NAMALWA (cell line): ENCODE measurements around the gene ZNF747.

Source experiments
- DNase-seq: peaks from one replicate; pipeline ENCODE4 v3.0.0-alpha.2; 2015; ENCODE audit warnings: low spot score

Gene ZNF747

DNA sequence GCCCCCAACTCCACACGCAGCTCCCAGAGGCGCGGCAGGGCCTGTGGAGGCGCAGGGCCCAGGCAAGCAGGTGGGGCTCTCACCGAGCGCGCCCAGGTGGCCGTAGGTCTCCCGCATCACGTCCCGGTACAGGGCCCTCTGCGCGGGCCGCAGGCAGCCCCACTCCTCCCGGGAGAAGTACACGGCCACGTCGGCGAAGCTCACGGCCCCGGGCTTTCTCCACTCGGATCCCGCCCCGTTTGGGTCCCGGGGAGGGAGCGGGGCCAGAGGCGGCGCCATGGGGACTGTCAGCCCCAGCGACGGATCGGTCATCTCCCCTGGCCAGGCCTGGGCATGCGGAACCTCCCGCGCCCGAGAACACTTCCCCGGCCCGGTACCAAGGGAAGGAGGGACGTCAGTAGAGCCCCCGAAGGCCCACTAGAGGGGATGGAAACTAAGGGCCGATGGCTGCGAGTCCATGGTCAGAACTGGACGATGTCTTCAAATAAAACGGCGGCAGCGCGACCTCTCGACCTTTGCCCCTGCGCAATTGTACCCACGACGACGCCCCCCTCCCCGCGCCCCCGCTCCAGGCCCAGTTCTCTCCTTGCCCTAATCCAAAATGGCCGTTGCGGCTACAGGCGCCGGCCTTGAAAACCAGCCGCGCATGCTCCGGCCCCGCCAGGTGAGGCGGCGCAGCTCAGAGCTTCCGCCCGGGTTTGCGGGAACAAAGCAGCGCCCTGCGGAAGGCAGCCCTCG, at the start of gene ZNF747:
ZNF747 (minus strand) TSS at position 491 of the 738 bp plus-strand sequence; CDS start at position 312, 179 bp downstream.
- peak; percentile 87 for DNase-seq

DNA sequence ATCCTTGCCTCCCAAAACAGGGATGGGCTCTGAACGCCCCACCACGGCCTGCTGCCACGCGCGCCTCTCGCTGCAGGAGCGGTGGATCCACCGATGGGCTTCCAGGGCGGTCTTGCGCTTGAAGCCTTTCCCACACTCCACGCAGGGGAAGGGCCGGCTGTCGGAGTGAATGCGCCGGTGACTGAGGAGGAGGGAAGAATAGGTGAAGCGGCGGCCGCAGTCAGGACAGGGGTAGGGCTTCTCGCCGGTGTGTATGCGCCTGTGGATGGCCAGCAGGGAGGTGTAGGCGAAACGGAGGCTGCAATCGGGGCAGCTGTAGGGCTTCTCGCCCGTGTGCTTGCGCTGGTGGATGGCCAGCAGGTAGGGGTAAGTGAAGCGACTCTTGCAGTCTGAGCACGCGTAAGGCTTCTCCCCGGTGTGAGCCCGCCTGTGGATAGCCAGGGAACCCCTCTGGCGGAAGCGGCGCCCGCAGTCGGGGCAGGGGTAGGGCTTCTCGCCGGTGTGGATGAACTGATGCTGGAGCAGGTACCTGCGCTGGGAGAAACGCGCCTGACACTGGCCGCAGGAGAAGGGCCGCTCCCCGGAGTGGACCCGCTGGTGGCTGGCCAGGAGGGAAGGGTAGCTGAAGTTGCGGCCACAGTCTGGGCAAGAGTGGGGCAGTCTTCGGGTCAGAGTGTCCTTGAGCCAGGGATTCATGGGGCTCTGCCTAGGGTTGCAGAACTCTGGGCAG, 48.1 kb upstream of the ZNF747 start:
- no peak for DNase-seq

DNA sequence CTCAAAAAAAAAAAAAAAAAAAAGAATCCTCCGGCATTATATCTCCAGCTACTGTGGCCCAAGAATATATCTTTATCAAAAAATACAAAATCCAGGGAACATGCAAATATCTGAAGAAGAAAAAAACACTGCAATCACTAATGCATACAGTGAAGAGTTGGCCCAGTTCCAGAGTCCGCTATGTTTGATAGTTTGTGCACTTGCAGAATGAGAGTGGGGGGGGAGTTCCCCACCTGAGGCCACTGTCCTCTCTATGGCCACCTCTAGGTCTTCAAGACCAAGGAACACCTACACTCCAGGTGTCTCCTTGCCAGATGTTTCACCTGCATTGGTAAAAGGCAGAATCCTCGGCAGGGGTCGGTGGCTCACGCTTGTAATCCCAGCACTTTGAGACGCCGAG, 46.8 kb upstream of the ZNF747 start:
- DNase-seq: no peak

DNA sequence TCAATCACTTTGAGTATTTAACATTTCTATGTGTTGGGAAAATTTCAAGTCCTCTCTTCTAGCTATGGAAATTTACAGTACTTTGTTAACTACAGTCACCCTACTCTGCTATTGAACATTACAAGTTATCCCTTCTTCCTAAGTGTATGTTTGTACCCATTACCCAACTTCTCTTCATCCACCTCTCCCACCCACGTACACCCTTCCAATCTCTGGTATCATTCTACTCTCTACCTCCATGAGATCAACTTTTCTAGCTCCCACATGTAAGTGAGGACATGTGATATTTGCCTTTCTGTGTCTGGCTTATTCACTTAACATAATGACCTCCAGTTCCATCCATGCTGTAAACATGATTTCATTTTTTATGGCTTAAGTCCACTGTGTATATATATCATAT, 40.0 kb upstream of the ZNF747 start:
- DNase-seq: no peak

DNA sequence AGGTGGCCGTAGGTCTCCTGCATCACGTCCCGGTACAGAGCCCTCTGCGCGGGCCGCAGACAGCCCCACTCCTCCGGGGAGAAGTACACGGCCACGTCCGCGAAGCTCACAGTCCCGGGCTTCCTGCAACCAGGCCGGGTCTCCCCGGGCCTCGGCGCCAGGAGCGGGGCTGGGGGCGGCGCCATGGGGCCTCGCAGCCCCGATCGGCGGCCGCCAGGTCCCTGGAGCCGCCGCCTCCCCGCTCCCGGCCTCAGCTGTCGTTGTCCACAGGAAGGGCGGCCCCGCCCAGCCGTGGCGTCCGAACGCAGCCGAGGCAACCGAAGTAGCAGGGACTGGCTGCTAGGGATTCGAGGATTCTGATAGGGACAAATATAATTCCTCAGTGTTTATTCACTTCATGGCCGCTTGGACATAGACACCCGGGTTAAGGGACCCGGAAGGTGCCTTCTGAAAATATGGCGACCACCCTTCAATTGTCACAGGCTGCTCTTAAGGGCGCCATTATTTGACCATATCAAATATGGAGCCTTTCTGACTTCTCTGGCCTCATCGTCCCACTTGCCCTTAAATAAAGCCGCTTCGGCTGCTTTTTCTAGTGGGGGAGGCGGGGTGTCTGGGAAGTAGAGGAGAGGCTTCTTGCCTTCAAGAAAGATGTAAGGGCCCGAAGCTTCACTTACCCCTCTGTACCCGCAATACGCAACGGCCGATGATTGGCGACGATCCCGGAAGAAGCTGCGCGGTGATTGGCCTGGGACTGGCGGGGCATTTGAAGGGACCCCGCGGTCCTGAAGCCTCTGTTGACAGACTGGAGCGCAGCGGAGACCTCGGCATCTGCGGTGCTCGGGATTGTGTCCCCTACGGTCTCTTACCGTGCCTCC, 37.0 kb upstream of the ZNF747 start, which contains the start of gene ZNF688:
ZNF688 (minus strand) TSS at position 270 of the 878 bp plus-strand sequence; CDS start at position 185, 85 bp downstream.
- DNase-seq: peak; percentile 99

DNA sequence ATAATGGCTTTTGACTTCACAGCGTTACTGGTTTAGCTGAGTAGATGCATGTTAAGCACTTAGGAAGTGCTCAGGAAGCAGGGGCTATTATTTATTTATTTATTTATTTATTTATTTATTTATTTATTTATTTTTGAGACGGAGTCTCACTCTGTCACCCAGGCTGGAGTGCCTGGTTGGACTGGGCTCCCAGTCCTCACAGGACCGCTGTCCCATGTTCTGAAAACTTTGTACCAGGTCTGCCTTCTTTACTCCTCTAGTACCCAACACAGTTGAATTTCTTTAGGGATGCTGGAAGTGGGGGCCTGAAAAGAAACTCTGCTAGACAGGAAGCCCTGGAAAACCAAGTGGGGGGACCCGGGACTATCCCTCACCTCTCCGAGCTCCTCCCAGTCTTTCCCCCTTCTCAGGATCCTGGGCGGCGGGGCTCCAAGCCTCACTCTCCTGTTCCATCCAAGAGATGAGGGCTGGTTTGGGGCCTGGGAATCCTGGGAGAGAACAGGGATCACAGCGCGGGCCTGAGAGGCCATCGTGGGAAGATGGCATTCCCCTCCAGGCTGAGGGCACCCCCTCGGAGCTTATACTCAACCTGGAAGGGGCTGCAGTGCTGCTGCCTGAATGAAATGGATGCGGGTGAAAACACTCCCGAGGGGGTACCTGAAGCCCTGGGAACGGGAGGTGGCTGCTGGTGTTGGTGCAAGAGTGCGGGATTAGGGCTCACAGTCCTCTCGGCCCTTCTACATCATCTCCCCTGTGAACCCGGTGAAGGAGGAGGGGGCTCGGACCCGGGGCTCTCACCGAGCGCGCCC, 36.2 kb upstream of the ZNF747 start:
- no peak for DNase-seq

DNA sequence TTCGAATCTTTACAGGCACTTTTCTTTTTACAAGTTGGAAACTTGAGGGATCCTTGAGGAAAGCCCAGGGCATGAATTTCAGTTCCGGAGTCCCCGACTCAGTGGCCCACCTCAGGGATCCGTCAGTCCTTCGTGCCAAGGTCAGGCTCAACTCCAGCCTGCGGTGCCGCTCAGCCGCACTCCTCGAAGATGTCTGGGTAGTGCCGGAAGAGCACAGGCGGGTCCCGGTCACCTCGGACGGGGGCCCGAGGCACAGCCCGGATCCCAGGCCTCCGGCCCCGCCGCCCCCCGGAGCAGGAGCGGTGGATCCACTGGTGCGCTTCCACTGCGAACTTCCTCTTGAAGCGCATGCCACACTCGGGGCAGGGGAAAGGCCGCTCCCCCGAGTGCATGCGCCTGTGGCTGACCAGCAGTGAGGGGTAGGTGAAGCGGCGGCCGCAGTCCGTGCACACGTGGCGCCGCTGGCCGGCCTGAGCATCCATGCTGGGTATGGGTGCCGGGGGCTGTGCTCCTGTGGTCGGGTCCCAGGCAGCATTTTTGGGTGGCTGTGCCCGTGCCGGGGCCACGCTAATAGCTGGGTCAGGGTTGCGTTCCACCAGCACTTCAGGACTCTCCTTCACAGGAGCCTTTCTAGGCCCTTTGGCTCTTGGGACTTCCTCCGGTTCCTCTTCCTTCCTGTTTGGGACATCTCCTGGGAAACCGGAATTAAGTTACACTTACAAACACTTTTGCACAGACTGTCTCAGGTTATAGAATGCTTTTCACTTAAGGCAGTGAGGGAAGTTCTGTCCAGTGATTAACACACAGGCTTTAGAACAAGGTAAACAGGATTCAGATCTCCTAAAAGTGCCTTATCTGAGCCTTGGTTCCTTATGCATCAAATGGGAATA, 35.3 kb upstream of the ZNF747 start:
- no peak for DNase-seq

DNA sequence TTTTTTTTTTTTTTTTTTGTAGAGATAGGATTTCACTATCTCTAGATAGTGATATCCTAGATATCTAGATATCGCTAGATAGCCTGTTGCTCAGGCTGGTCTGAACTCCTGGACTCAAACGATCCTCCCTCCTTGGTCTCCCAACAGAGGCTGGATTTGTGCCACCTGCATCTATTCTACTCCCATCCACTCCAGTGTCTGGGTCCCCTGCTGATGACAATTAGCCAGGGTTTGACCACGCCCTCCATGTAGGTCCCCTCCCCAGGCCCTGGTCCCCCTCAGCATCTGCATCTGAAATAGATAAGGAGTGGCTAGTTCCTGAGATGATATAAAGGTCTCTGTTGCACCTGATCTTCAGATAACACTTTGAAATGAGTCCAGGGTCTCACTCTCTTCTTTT, 34.6 kb upstream of the ZNF747 start:
- DNase-seq: no peak

DNA sequence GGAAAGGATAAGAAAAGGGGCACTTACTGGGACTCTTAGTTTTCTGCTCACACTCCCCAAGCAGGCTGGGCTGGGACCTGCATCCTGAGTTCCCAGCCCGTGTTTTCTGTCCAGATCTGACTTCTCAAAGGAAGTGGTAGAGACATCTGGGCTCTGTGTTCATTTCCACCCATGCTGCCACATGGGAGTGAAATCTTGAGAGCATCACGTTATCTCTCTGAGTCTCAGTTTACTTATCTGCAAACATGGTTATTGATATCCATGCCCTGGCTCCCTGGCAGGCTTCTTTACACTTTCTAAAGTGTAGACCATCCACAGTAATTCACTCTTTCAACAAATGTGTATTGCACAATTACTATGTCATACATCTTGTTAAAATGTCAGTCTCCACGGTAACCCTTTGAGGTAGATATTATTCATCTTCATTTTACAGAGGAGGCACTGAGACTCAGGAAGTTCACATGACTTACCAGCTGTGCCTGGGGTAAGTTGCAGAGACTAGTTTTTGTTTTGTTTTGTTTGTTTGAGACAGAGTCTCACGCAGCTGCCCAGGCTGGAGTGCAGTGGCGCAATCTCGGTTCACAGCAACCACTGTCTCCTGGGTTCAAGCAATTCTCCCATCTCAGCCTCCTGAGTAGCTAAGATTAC, 33.5 kb upstream of the ZNF747 start:
- peak; percentile 79 for DNase-seq

DNA sequence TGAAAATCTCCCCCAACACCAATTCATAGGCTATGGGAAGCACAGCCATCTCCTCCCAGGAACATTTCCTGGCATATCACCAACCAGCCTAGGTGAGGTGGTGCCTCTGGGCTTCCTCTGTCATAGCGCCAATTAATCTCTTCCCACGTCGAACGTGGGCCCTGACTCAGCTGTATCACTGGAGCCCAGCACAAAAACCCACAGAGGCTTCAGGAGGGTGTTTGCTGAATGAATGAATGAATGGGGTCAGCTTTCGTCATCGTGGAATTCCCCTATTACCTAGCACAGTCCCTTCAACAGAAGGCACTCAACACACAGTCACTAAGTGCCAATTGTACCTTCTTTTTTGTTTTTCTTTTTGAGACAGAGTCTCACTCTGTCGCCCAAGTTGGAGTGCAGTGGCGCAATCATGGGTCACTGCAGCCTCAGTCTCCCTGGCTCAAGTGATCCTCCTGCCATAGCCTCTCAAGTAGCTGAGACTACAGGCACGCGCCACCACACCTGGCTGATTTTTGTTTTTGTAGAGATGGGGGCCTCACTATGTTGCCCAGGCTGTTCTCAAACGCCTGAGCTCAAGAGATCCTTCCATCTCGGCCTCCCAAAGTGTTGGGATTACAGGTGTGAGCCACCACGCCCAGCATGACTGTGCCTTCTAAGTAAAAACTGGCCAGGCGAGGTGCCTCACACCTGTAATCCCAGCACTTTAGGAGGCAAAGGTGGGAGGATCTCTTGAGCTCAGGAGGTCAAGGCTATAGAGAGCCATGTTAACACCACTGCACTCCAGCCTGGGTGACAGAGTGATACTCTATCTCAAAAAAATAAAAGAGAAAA, 32.7 kb upstream of the ZNF747 start:
- DNase-seq: peak; percentile 18

DNA sequence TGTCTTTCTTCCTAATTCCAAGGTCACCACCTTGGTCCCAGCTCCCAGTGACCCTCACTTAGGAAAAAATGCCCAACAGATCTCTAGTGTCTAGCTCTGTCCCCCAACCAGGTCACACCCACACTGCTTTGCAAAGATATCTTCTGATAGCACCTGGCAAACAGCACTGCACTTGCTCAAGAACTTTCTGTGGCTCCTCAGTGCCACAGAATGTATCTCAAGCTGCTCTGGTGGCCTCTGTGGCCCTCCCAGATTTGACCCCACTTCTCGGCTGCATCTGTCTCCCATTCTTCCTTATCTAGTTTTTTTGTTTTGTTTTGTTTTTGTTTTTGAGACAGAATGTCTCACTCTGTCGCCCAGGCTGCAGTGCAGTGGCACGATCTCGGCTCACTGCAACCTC, 31.9 kb upstream of the ZNF747 start:
- no peak for DNase-seq

DNA sequence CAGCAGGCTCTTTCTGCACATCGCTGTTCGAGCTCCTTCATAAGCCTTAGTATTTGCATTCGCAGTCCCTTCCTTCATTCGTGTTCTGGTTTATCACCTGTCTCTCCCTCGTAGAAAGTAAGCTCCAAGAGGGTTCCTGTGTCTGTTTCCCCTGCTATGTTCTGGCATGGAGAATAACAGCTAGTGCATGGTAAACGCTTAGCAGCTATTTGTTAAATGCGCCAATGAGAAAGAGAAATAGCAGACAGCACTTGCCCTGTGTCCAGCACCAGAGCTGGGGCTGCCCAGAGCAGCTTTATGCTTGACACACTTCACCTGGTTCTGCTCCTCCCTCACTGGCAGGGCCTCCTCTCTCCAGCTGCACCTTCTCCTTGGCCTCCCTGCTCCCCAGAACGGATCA, 31.3 kb upstream of the ZNF747 start:
- no peak for DNase-seq

DNA sequence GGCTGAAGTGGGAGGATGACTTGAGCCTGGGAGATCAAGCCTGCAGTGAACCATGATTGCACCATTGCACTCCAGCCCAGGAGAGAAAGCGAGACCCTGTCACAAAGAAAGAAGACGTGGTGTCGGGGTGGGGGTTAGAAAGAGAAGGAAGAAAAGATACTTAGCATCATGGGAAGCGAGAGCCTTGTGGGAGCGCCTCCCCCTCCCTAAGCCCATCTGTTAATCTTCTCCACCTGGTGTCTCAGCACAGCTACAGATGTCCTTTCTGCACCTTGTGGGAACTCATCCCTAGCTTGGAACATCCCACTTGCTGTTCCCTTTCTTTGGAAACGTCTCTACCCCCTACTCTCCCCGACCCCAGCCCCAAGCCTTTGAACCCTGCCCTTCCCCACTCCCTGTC, 30.9 kb upstream of the ZNF747 start:
- no peak for DNase-seq

DNA sequence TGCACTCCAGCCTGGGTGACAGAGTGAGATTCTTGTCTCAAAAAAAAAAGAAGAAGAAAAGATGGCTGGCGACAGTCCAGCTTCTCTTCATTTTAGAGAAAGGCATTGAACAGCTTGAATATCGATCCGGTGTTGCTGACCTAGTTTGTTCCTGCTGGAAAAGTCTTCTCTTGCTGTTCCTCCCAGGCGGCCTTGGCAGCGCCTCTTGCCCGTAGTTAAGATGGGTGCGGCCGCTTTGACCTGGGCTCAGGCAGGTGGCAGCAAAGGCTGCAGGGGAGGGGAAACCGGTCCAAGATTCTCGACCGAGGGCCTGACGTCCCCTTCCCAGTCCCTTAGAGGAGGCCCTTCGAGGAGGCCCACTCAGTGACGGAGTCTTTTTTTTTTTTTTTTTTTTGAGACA, 27.4 kb upstream of the ZNF747 start:
- DNase-seq: no peak

DNA sequence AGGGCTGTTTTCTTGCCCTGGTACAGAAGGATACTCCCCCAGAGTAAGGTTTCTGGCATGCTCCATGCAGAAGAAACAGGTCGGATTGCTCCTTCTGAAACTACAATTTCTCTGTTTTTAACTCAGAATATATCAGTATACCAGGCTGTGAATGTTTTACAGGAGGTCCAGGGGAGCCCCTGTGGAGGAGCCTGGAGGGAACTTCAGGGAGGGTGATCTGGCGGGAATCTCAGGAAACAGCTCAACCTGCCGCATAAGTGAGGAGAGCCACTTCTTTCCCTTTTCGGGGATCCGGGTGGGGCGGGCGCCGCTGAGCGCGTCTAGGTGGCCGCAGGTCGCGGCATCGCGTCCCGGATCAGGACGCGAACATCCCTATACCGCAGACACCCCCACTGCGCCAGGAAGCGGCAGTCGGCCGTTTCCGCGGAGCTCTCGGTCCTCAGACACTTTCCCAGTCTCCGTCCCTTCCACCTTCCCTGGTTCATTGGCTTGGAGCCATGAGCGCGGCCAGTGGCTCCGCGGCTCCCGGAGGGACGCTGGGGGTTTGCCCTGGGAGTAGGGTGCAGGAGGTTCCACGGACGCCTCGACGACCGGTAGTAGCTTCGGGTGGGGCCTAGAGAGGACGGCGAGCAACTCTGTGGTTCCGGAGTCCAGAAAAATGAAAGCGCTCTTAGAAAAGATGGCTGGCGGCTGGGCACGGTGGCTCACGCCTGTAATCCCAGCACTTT, 26.6 kb upstream of the ZNF747 start:
- no peak for DNase-seq

DNA sequence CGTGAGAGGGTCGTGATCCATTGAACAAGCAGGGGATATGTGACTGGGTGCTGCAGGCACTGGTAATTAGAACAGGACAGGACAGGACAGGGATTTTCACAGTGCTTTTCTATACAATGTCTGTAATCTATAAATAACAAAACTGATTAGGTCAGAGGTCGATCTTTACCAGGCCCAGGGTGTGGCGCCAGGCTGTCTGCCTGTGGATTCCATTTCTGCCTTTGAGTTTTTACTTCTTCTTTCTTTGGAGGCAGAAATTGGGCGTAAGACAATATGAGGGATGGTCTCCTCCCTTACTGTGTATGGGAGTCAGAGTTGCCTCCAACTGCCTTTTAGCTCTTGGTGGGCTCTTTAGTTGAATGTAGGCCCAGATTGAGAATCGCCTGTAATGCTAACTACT, 25.0 kb upstream of the ZNF747 start:
- no peak for DNase-seq

DNA sequence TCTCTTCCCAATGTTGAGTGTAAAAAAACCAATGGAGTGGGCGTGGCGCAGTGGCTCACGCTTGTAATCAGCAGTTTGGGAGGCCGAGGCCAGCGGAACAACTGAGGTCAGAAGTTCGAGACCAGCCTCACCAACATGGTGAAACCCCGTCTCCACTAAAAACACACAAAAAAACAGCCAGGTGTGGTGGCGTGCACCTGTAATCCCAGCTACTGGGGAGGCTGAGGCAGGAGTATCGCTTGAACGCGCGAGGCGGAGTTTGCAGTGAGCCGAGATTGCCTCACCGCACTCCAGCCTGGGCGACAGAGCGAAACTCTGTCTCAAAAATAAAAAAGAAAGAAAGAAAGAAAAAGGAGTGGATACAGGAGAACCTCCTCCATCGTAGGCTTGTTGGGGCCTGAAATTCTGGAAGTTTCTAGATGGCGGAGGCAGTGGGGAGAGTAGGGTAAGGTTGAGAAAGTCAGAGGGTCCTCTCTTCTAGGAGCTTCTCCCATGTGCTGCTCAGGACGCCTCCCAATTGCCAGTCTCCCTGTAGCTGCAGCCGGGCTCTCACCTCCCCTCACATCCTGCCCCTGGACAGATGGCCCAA, 24.2 kb upstream of the ZNF747 start:
- no peak for DNase-seq
